AG04449 (cell line): ENCODE measurements around the gene TMEM150B.

Experiments
- CTCF ChIA-PET: fragments of 350-600 bp; formaldehyde crosslinking; extraction: SDS; loops from one replicate; lab custom pipeline; 2021; ENCODE audit warnings: antibody characterized with exemption; lab: Yijun Ruan, JAX
- POLR2A ChIA-PET: fragments of 400-600, 350-600 bp; formaldehyde crosslinking; extraction: SDS; loops from one replicate; lab custom pipeline; 2020; ENCODE audit warnings: antibody characterized with exemption, inconsistent platforms; lab: Yijun Ruan, JAX
- DNase-seq: peaks from one replicate; pipeline ENCODE4 v3.0.0-alpha.2; 2010; ENCODE audit warnings: low read depth, low spot score
- H3K4me3 ChIP-seq: 2 replicates; pipeline ENCODE4 v1.5.1; 2011; ENCODE audit warnings: low read depth, mild to moderate bottlenecking, control low read depth, low read length
- CTCF ChIP-seq: IDR thresholded peaks from one replicate; pipeline ENCODE4 v1.5.1; 2011; ENCODE audit warnings: mild to moderate bottlenecking, moderate library complexity, low read length, control low read depth, inconsistent platforms; ENCODE audit not compliant: insufficient read depth; ENCODE audit errors: missing control alignments

TMEM150B gene

GRCh38 chr19:55311397-55311796 lies 13.7 kb downstream of the TMEM150B start:
- H3K4me3 ChIP-seq = no peak overlapping the region
- DNase-seq = no peak
- ChIA-PET CTCF (interaction anchor here (0.7 to 14.1 kb wide), 3 partner anchors 8 to 42 kb away, joined by 3 to 135 read pairs (median 3); no protein-coding TSS in a partner anchor), POLR2A (no interaction called here)
- TF ChIP-seq CTCF = no peak

GRCh38 chr19:55310498-55310897 lies 14.6 kb downstream of the TMEM150B start:
- no peak for DNase-seq
- ChIA-PET POLR2A (no interaction called here), CTCF (interaction anchor here (1.5 to 2.1 kb wide), 3 partner anchors 9 to 41 kb away, joined by 3 to 8 read pairs (median 5); no protein-coding TSS in a partner anchor)
- no peak for TF ChIP-seq CTCF
- no peak overlapping the region for H3K4me3 ChIP-seq

GRCh38 chr19:55309448-55309847 lies 15.7 kb downstream of the TMEM150B start:
- POLR2A ChIA-PET = no interaction called here
- no peak for DNase-seq
- H3K4me3 ChIP-seq = no peak overlapping the region
- CTCF ChIA-PET = interaction anchor here (0.9 to 2.1 kb wide), 3 partner anchors 8 to 30 kb away, joined by 3 to 8 read pairs (median 5); partner anchors contain the start of gene KMT5C
- no peak for TF ChIP-seq CTCF

- no peak overlapping the region for H3K4me3 ChIP-seq
- no peak for DNase-seq
- ChIA-PET POLR2A (no interaction called here), CTCF (interaction anchor here (0.9 kb wide), 1 partner anchor 24 kb away, joined by 3 read pairs; no protein-coding TSS in a partner anchor)
- no peak for TF ChIP-seq CTCF
Measured at GRCh38 chr19:55308281-55308680, 16.9 kb downstream of the TMEM150B start.

DNA sequence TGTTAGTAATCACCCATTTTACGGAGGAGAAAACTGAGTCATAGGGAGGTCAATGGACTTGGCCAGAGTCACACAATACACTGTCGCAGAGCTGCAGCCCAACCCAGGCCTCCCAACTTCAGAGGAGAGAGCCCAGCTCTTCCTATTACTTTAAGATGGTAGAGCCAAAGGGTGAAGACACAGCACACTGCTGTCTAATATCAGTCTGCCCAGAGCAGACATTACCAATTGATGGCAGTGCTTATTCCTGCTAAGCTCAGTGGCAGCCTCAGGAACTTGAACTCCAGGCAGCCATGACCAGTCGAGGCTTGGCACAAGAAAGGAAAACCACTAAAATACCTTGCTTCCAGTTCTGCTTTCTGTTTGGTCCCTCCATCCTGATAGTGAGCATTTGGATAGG lies 18.4 kb downstream of the TMEM150B start:
- DNase-seq = no peak
- ChIA-PET CTCF (interaction anchor here (1.2 to 6.8 kb wide), 3 partner anchors 11 to 112 kb away, joined by 3 to 135 read pairs (median 127); partner anchors contain the start of gene TMEM150B), POLR2A (interaction anchor here (1.4 kb wide), 1 partner anchor 101 kb away, joined by 4 read pairs; the partner anchor contains the start of gene UBE2S)
- no peak overlapping the region for H3K4me3 ChIP-seq
- no peak for TF ChIP-seq CTCF

GRCh38 chr19:55305983-55306562 lies 19.1 kb downstream of the TMEM150B start:
- POLR2A ChIA-PET = interaction anchor here (1.4 kb wide), 1 partner anchor 102 kb away, joined by 4 read pairs; the partner anchor contains the start of gene UBE2S
- TF ChIP-seq CTCF = no peak
- no peak for DNase-seq
- CTCF ChIA-PET = interaction anchor here (1.2 to 6.8 kb wide), 3 partner anchors 12 to 113 kb away, joined by 3 to 135 read pairs (median 127); partner anchors contain the start of gene TMEM150B
- H3K4me3 ChIP-seq = no peak overlapping the region
